ENCODE measurements around the gene DBNL. TPM values are rescaled to one million over a fixed set of nuclear protein-coding genes. Genes with fewer than 3 reads are reported as not detected.
A peak's percentile ranks its signal among the peaks of the same experiment; 100 is the strongest.

Gene DBNL
- total RNA-seq, 2 experiments from 2014 or later = 148 to 153 TPM

GRCh38 chr7:44050121-44050914, 5.8 kb downstream of the DBNL start:
- DNase-seq (peak; percentile 35), ATAC-seq (no peak)
- CTCF ChIA-PET = no interaction called here
- no peak overlapping the region for H3K4me3 Mint-ChIP-seq
- H3K9me3 Mint-ChIP-seq (ENCODE audit: low read depth) = no peaks in the 10 kb centered on the region
- no peak overlapping the region for H3K27ac Mint-ChIP-seq
- peaks cover 55% of the 10 kb centered on the region for H3K4me1 Mint-ChIP-seq
- peaks cover 56% of the 10 kb centered on the region for H3K36me3 Mint-ChIP-seq
- H3K27me3 Mint-ChIP-seq = no peaks in the 10 kb centered on the region

DNA sequence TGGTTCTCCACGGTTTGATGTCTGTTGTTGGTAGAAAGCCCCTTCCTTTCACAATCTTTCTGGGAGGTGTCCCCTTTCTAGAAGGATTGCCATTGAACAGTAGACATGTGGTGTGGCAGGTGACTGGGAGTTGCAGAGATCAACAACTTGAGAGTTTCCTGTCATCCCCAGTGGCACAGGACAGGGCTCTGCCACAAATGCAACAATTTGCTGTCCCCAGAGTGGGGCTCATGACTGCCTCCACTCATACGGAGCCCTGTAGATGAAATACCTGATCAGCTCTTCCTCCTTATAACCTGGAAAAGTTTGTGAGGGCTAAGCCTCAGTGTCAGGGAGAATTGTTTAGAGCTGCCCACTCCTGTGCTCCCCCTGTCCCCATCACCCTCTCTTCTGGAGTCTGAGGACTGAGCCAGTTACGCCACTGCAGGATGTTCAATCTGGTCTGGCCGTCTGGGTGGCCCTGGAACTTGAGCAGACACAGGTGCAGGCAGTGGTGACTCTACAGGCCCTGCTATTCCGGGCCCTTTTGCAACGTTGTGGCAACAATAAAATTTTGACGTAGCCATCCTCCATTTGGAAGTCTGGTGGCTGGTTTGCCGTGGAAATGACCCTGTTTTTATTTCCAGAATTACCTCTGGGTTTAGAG, 6.5 kb downstream of the DBNL start:
- CTCF ChIA-PET = no interaction called here
- Mint-ChIP-seq H3K4me1 (peaks cover 48% of the 10 kb centered on the region), H3K36me3 (peaks cover 50% of the 10 kb centered on the region), H3K27ac (no peak overlapping the region), H3K27me3 (no peaks in the 10 kb centered on the region), H3K4me3 (no peak overlapping the region), H3K9me3 (ENCODE audit: low read depth) (no peaks in the 10 kb centered on the region)
- peak; percentile 37 for DNase-seq
- ATAC-seq = no peak

- CTCF ChIA-PET = no interaction called here
- DNase-seq (peak; percentile 23), ATAC-seq (no peak)
- peaks cover 45% of the 10 kb centered on the region for H3K36me3 Mint-ChIP-seq
- no peak overlapping the region for H3K27ac Mint-ChIP-seq
- no peak overlapping the region for H3K4me3 Mint-ChIP-seq
- H3K4me1 Mint-ChIP-seq = peaks cover 42% of the 10 kb centered on the region
- no peaks in the 10 kb centered on the region for H3K9me3 Mint-ChIP-seq (ENCODE audit: low read depth)
- no peaks in the 10 kb centered on the region for H3K27me3 Mint-ChIP-seq
Measured at GRCh38 chr7:44051611-44052220, 7.2 kb downstream of the DBNL start.

- Mint-ChIP-seq H3K4me3 (no peak overlapping the region), H3K36me3 (peaks cover 42% of the 10 kb centered on the region), H3K27ac (no peak overlapping the region), H3K4me1 (peaks cover 33% of the 10 kb centered on the region), H3K9me3 (ENCODE audit: low read depth) (no peaks in the 10 kb centered on the region), H3K27me3 (no peaks in the 10 kb centered on the region)
- DNase-seq (no peak), ATAC-seq (peak; percentile 27)
- CTCF ChIA-PET = no interaction called here
Measured at GRCh38 chr7:44052771-44053365, 8.4 kb downstream of the DBNL start.

- no peak overlapping the region for H3K27ac Mint-ChIP-seq
- H3K4me1 Mint-ChIP-seq = peaks cover 10% of the 10 kb centered on the region
- DNase-seq (no peak), ATAC-seq (no peak)
- CTCF ChIA-PET = no interaction called here
- no peaks in the 10 kb centered on the region for H3K9me3 Mint-ChIP-seq (ENCODE audit: low read depth)
- H3K4me3 Mint-ChIP-seq = no peak overlapping the region
- H3K27me3 Mint-ChIP-seq = no peaks in the 10 kb centered on the region
- peaks cover 50% of the 10 kb centered on the region for H3K36me3 Mint-ChIP-seq
Measured at GRCh38 chr7:44056681-44057080, 12.2 kb downstream of the DBNL start.

DNA sequence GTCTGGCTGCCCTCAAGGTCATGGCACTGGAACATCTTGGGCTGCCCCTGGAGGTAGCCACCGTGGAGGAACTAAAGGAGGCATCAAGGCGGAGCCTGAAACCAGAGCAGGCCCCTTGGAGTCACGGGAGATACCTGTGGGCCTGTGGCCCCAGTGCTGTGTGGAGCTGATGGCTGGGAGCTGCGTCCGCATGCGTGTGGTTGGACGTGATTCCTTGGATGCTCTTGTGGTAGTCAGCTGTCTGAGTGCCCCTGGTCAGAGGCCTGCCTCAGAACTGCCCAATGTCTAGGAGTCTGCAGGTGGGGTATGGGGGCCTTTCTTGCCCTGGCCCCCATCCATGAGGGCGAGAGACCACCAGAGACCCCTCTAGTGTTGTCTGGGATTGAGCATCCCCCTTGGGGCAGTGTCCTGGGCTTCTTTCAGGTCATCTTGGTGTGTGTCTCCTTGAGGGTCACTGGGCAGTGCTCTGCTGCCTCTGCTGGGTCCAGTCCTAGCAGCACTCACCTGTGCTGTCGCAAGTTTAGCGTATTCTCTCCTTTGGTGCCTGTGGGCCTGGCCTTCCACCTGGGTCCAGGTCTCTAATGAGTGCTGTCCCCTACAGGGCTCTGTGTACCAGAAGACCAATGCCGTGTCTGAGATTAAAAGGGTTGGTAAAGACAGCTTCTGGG, 12.8 kb downstream of the DBNL start:
- Mint-ChIP-seq H3K4me1 (peaks cover 6% of the 10 kb centered on the region), H3K27ac (no peak overlapping the region)

GRCh38 chr7:44057849-44058758, 13.6 kb downstream of the DBNL start:
- peaks cover 41% of the 10 kb centered on the region for H3K36me3 Mint-ChIP-seq
- H3K4me1 Mint-ChIP-seq = peaks cover 6% of the 10 kb centered on the region
- DNase-seq (no peak), ATAC-seq (no peak)
- no peaks in the 10 kb centered on the region for H3K9me3 Mint-ChIP-seq (ENCODE audit: low read depth)
- CTCF ChIA-PET = no interaction called here
- no peaks in the 10 kb centered on the region for H3K27me3 Mint-ChIP-seq
- H3K27ac Mint-ChIP-seq = peak overlapping the region; percentile 63
- H3K4me3 Mint-ChIP-seq = no peak overlapping the region

More for the DNA sequence above, 12.8 kb downstream of the DBNL start:
- no peaks in the 10 kb centered on the region for H3K9me3 Mint-ChIP-seq (ENCODE audit: low read depth)
- CTCF ChIA-PET = no interaction called here
- no peak overlapping the region for H3K4me3 Mint-ChIP-seq
- peaks cover 47% of the 10 kb centered on the region for H3K36me3 Mint-ChIP-seq
- H3K27me3 Mint-ChIP-seq = no peaks in the 10 kb centered on the region
- DNase-seq (no peak), ATAC-seq (no peak)

- H3K9me3 Mint-ChIP-seq (ENCODE audit: low read depth) = no peaks in the 10 kb centered on the region
- H3K27ac Mint-ChIP-seq = no peak overlapping the region
- CTCF ChIA-PET = no interaction called here
- no peak overlapping the region for H3K4me3 Mint-ChIP-seq
- H3K4me1 Mint-ChIP-seq = peaks cover 6% of the 10 kb centered on the region
- no peak for DNase-seq
- H3K36me3 Mint-ChIP-seq = peaks cover 40% of the 10 kb centered on the region
- ATAC-seq = no peak
- H3K27me3 Mint-ChIP-seq = no peaks in the 10 kb centered on the region
Measured at GRCh38 chr7:44058759-44059218, 14.3 kb downstream of the DBNL start.

DNA sequence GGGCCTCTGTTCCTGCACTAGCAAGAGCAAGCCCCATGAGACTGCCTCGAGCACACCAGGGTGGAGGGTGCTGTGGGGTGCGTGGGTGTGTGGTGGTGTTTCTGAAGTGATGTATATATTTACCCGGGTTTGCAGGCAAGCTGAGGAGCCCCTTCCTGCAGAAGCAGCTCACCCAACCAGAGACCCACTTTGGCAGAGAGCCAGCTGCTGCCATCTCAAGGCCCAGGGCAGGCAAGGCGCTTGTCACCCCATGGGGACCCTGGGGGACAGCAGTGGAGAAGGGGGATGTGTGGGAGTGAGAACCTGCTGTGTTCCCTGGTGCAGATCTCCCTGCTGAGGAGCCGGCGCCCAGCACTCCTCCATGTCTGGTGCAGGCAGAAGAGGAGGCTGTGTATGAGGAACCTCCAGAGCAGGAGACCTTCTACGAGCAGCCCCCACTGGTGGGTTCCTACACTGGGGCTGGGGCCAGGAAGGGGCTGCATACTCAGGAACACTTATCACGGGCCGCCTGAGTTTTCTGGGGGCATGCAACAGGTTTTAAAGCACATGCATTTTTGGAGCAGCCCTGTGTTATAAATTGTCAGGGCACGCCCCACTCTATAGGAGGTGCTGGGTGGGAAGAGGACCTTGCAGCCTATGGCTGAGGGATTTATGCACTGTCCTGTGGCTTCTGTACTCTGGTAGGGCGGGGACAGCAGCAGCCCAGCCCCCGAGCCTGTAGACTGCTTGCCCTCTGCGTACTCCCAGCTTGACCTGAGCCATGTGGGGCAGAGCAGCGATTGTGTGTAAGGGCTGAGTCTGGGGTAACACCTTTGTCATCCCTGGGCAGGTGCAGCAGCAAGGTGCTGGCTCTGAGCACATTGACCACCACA, 15.0 kb downstream of the DBNL start:
- H3K27ac Mint-ChIP-seq = no peak overlapping the region
- ATAC-seq (no peak), DNase-seq (no peak)
- no peaks in the 10 kb centered on the region for H3K27me3 Mint-ChIP-seq
- H3K4me3 Mint-ChIP-seq = no peak overlapping the region
- peaks cover 37% of the 10 kb centered on the region for H3K36me3 Mint-ChIP-seq
- H3K9me3 Mint-ChIP-seq (ENCODE audit: low read depth) = no peaks in the 10 kb centered on the region
- CTCF ChIA-PET = no interaction called here
- peaks cover 6% of the 10 kb centered on the region for H3K4me1 Mint-ChIP-seq

GRCh38 chr7:44060091-44060947, 15.8 kb downstream of the DBNL start:
- Mint-ChIP-seq H3K27ac (no peak overlapping the region), H3K36me3 (peaks cover 33% of the 10 kb centered on the region), H3K4me3 (no peak overlapping the region), H3K9me3 (ENCODE audit: low read depth) (no peaks in the 10 kb centered on the region), H3K4me1 (peaks cover 9% of the 10 kb centered on the region), H3K27me3 (no peaks in the 10 kb centered on the region)
- DNase-seq (no peak), ATAC-seq (no peak)
- CTCF ChIA-PET = no interaction called here

DNA sequence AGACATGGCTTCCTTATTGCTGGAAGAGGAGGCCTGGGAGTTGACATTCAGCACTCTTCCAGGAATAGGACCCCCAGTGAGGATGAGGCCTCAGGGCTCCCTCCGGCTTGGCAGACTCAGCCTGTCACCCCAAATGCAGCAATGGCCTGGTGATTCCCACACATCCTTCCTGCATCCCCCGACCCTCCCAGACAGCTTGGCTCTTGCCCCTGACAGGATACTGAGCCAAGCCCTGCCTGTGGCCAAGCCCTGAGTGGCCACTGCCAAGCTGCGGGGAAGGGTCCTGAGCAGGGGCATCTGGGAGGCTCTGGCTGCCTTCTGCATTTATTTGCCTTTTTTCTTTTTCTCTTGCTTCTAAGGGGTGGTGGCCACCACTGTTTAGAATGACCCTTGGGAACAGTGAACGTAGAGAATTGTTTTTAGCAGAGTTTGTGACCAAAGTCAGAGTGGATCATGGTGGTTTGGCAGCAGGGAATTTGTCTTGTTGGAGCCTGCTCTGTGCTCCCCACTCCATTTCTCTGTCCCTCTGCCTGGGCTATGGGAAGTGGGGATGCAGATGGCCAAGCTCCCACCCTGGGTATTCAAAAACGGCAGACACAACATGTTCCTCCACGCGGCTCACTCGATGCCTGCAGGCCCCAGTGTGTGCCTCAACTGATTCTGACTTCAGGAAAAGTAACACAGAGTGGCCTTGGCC, 16.6 kb downstream of the DBNL start:
- Mint-ChIP-seq H3K27me3 (no peaks in the 10 kb centered on the region), H3K36me3 (peaks cover 31% of the 10 kb centered on the region), H3K4me3 (no peak overlapping the region), H3K4me1 (peaks cover 14% of the 10 kb centered on the region), H3K27ac (no peak overlapping the region), H3K9me3 (ENCODE audit: low read depth) (no peaks in the 10 kb centered on the region)
- CTCF ChIA-PET = no interaction called here
- ATAC-seq (no peak), DNase-seq (no peak)
